CD4-positive, alpha-beta T cell treated with Interleukin-6 at 100 ng/mL for 8 hours (primary cell): Measurements from ENCODE around the gene KRTAP1-1.
"Not testable (repeated sequence)": the region's sequence is repeated elsewhere in the genome, so short reads cannot be mapped to it uniquely, and the experiment has no call there.

Experiments
- DNase-seq: peaks from one replicate; pipeline ENCODE4 v3.0.0-alpha.2; 2020; ENCODE audit warnings: mixed read lengths, low spot score

KRTAP1-1 gene

GRCh38 chr17:41055130-41055529 lies 13.9 kb upstream of the KRTAP1-1 start, which contains the start of gene KRTAP2-2:
Gene KRTAP2-2 (minus strand): TSS chr17:41055230. CDS start chr17:41055211, 19 bp downstream.
- not testable (repeated sequence) for DNase-seq

GRCh38 chr17:41054556-41054955 lies 13.3 kb upstream of the KRTAP1-1 start:
- DNase-seq = not testable (repeated sequence)

- no peak for DNase-seq
These were observed 12.8 kb upstream of the KRTAP1-1 start for GRCh38 chr17:41054025-41054424.

GRCh38 chr17:41052566-41052965 lies 11.3 kb upstream of the KRTAP1-1 start:
- DNase-seq = no peak

- DNase-seq = no peak
These were observed 7.9 kb upstream of the KRTAP1-1 start for GRCh38 chr17:41049110-41049509.

GRCh38 chr17:41048441-41048840 lies 7.2 kb upstream of the KRTAP1-1 start:
- no peak for DNase-seq

GRCh38 chr17:41046735-41047465 lies 5.7 kb upstream of the KRTAP1-1 start, which contains the start of gene KRTAP2-1:
Gene KRTAP2-1 (minus strand): TSS chr17:41047316. CDS start chr17:41047267, 49 bp downstream.
- DNase-seq = not testable (repeated sequence)

- DNase-seq = no peak
These were observed 1.7 kb upstream of the KRTAP1-1 start for GRCh38 chr17:41042953-41043352.

GRCh38 chr17:41037853-41038350 lies 3.3 kb downstream of the KRTAP1-1 start:
- DNase-seq = no peak

- not testable (repeated sequence) for DNase-seq
These were observed 6.8 kb downstream of the KRTAP1-1 start, which contains the start of gene KRTAP1-3 for GRCh38 chr17:41034346-41034935. Gene KRTAP1-3 (minus strand): TSS chr17:41034874. CDS start chr17:41034821, 53 bp downstream.

GRCh38 chr17:41029633-41030245 lies 11.5 kb downstream of the KRTAP1-1 start, which contains the start of gene KRTAP1-4:
Gene KRTAP1-4 (minus strand): TSS chr17:41030195. CDS start chr17:41030078, 117 bp downstream.
- DNase-seq = no peak

- no peak for DNase-seq
These were observed 14.4 kb downstream of the KRTAP1-1 start, which contains the start of gene KRTAP1-5 for GRCh38 chr17:41026715-41027471. Gene KRTAP1-5 (minus strand): TSS chr17:41027208. CDS start chr17:41027155, 53 bp downstream.

GRCh38 chr17:41024697-41025096 lies 16.6 kb downstream of the KRTAP1-1 start:
- DNase-seq = no peak

- DNase-seq = no peak
These were observed 20.9 kb downstream of the KRTAP1-1 start for GRCh38 chr17:41020336-41020735.

- no peak for DNase-seq
These were observed 21.8 kb downstream of the KRTAP1-1 start for GRCh38 chr17:41019415-41019814.

GRCh38 chr17:41018541-41018940 lies 22.7 kb downstream of the KRTAP1-1 start:
- DNase-seq = no peak

GRCh38 chr17:41016578-41017215 lies 24.6 kb downstream of the KRTAP1-1 start:
- DNase-seq = no peak

- no peak for DNase-seq
These were observed 25.8 kb downstream of the KRTAP1-1 start for GRCh38 chr17:41015454-41015853.

- DNase-seq = no peak
These were observed 27.6 kb downstream of the KRTAP1-1 start for GRCh38 chr17:41013606-41014005.

- no peak for DNase-seq
These were observed 28.1 kb downstream of the KRTAP1-1 start for GRCh38 chr17:41013181-41013580.
